GM12872 (cell line): Measurements from ENCODE around the gene USP36.

Experiments
- CTCF ChIP-seq: IDR thresholded peaks from 3 replicates; pipeline ENCODE4 v1.5.1; 2011; ENCODE audit warnings: low read depth, mild to moderate bottlenecking, low read length, moderate library complexity; ENCODE audit not compliant: insufficient read depth

The USP36 gene

GRCh38 chr17:78852709-78853121, 12.1 kb upstream of the USP36 start:
- TF ChIP-seq CTCF, result peak; percentile 20; the same call in 1 of the 3 replicates

- TF ChIP-seq CTCF, result no peak
Observed at GRCh38 chr17:78849026-78849425, 8.4 kb upstream of the USP36 start.

- TF ChIP-seq CTCF, result no peak
Observed at GRCh38 chr17:78847052-78847451, 6.4 kb upstream of the USP36 start.

GRCh38 chr17:78844301-78845005, 3.8 kb upstream of the USP36 start:
- no peak for TF ChIP-seq CTCF

GRCh38 chr17:78842881-78843565, 2.4 kb upstream of the USP36 start:
- peak; percentile 95 for TF ChIP-seq CTCF

- no peak for TF ChIP-seq CTCF
Observed at GRCh38 chr17:78840530-78840779, 159 bp downstream of the USP36 start.

GRCh38 chr17:78839762-78840529, 668 bp downstream of the USP36 start:
- TF ChIP-seq CTCF, result no peak
